ENCODE measurements around the gene SCAND1. TPM values are rescaled to one million over a fixed set of nuclear protein-coding genes. Genes with fewer than 3 reads are reported as not detected.

Gene SCAND1
- total and polyA plus RNA-seq, 9 of the 15 experiments (the other 6 are each of a cell fraction or from before 2014, with no cell fraction given), result 0.08 to 94.0 (median 5.8) TPM

DNA sequence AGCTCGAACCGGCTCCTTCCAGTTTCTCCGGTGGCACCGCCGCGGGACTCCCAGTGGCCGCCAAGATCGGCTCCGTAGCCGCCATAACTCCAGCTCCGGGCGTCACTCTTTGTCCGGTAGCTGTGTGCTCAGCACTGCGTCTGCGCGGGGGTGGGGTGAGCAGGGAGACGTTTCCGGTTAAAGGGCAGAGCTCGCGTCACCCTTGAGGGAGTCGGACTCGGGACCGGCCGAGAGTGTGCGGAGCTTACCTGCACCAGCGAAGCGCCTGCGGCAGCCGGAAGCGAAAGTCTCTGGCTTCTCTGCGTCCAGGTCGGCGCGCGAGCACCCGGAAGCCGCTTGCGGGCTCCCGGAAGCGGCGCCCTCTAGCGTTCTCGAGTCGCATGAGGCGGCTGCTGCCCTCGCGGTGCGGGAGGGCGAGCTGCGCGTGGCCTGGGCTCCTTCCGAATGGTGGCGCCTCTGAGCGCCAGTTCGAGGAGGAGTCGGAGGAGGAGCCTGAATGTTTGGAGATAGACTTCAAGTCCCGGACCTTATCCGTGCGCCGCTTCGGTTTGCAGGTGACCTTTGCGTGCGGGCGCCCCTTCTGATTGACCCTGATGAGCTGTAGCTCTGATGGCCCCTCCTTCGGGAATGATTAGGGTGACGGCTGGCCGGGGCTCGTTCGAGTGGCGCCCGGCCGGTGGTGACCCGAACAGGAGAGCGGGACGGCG is at the start of gene SCAND1 (continued):
- TF ChIP-seq, protein P1, sequence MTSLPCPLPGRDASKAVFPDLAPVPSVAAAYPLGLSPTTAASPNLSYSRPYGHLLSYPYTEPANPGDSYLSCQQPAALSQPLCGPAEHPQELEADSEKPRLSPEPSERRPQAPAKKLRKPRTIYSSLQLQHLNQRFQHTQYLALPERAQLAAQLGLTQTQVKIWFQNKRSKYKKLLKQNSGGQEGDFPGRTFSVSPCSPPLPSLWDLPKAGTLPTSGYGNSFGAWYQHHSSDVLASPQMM (CRISPR knock-in tag; IDR thresholded peaks at IDR 0.05), result no peak
- TF ChIP-seq ZC3H11A (IDR thresholded peaks at IDR 0.05; ENCODE audit: low read depth, low read length) (peak; percentile 84; the same call in 1 of the 2 replicates), NFYB (IDR thresholded peaks at IDR 0.05; ENCODE audit: extremely low read depth, insufficient read length) (no peak), SIX5 (IDR thresholded peaks at IDR 0.05; ENCODE audit: borderline replicate concordance in 1 of 2, insufficient read depth in 1 of 2, low read depth in 1 of 2, low read length in 2 of 2) (peak; percentile 54 to 56; a peak in 3 of 4 replicates), GTF2F1 (IDR thresholded peaks at IDR 0.05; ENCODE audit: low read depth, low read length) (peak; percentile 68; the same call in 1 of the 2 replicates), NUFIP1 (IDR thresholded peaks at IDR 0.05; ENCODE audit: partially characterized antibody) (peak; percentile 56), FUS (optimal IDR thresholded peaks at IDR 0.05; ENCODE audit: low read depth, low read length) (no peak), ZNF253 (CRISPR knock-in tag; conservative IDR thresholded peaks at IDR 0.05) (no peak), BRF1 (IDR thresholded peaks at IDR 0.05; ENCODE audit: borderline replicate concordance, extremely low read depth, insufficient read length) (no peak), ELF4 (CRISPR knock-in tag; IDR thresholded peaks at IDR 0.05) (no peak), KLF1 (tag; IDR thresholded peaks at IDR 0.05) (peak; percentile 12; the same call in 1 of the 2 replicates), PHB2 (IDR thresholded peaks at IDR 0.05; ENCODE audit: low read depth) (no peak), ZC3H8 (IDR thresholded peaks at IDR 0.05) (no peak)
- TF ChIP-seq, protein P2, sequence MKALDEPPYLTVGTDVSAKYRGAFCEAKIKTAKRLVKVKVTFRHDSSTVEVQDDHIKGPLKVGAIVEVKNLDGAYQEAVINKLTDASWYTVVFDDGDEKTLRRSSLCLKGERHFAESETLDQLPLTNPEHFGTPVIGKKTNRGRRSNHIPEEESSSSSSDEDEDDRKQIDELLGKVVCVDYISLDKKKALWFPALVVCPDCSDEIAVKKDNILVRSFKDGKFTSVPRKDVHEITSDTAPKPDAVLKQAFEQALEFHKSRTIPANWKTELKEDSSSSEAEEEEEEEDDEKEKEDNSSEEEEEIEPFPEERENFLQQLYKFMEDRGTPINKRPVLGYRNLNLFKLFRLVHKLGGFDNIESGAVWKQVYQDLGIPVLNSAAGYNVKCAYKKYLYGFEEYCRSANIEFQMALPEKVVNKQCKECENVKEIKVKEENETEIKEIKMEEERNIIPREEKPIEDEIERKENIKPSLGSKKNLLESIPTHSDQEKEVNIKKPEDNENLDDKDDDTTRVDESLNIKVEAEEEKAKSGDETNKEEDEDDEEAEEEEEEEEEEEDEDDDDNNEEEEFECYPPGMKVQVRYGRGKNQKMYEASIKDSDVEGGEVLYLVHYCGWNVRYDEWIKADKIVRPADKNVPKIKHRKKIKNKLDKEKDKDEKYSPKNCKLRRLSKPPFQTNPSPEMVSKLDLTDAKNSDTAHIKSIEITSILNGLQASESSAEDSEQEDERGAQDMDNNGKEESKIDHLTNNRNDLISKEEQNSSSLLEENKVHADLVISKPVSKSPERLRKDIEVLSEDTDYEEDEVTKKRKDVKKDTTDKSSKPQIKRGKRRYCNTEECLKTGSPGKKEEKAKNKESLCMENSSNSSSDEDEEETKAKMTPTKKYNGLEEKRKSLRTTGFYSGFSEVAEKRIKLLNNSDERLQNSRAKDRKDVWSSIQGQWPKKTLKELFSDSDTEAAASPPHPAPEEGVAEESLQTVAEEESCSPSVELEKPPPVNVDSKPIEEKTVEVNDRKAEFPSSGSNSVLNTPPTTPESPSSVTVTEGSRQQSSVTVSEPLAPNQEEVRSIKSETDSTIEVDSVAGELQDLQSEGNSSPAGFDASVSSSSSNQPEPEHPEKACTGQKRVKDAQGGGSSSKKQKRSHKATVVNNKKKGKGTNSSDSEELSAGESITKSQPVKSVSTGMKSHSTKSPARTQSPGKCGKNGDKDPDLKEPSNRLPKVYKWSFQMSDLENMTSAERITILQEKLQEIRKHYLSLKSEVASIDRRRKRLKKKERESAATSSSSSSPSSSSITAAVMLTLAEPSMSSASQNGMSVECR (CRISPR knock-in tag; IDR thresholded peaks at IDR 0.05), result peak; percentile 91
- TF ChIP-seq, protein P3, sequence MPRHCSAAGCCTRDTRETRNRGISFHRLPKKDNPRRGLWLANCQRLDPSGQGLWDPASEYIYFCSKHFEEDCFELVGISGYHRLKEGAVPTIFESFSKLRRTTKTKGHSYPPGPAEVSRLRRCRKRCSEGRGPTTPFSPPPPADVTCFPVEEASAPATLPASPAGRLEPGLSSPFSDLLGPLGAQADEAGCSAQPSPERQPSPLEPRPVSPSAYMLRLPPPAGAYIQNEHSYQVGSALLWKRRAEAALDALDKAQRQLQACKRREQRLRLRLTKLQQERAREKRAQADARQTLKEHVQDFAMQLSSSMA (CRISPR knock-in tag; IDR thresholded peaks at IDR 0.05), result no peak
- TF ChIP-seq, protein P4, sequence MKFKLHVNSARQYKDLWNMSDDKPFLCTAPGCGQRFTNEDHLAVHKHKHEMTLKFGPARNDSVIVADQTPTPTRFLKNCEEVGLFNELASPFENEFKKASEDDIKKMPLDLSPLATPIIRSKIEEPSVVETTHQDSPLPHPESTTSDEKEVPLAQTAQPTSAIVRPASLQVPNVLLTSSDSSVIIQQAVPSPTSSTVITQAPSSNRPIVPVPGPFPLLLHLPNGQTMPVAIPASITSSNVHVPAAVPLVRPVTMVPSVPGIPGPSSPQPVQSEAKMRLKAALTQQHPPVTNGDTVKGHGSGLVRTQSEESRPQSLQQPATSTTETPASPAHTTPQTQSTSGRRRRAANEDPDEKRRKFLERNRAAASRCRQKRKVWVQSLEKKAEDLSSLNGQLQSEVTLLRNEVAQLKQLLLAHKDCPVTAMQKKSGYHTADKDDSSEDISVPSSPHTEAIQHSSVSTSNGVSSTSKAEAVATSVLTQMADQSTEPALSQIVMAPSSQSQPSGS (CRISPR knock-in tag; IDR thresholded peaks at IDR 0.05), result no peak; the same call in 1 of the 2 replicates
- TF ChIP-seq, protein P5, sequence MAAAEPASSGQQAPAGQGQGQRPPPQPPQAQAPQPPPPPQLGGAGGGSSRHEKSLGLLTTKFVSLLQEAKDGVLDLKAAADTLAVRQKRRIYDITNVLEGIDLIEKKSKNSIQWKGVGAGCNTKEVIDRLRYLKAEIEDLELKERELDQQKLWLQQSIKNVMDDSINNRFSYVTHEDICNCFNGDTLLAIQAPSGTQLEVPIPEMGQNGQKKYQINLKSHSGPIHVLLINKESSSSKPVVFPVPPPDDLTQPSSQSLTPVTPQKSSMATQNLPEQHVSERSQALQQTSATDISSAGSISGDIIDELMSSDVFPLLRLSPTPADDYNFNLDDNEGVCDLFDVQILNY (CRISPR knock-in tag; IDR thresholded peaks at IDR 0.05), result peak; percentile 81; the same call in 1 of the 2 replicates
- TF ChIP-seq, protein P6, sequence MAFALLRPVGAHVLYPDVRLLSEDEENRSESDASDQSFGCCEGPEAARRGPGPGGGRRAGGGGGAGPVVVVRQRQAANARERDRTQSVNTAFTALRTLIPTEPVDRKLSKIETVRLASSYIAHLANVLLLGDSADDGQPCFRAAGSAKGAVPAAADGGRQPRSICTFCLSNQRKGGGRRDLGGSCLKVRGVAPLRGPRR (CRISPR knock-in tag; IDR thresholded peaks at IDR 0.05), result no peak

All from K562 (cell line).